PC-3 (cell line): ENCODE measurements around the gene RNLS. TPM values are rescaled to one million over a fixed set of nuclear protein-coding genes. Genes with fewer than 3 reads are reported as not detected.
"Not testable (repeated sequence)": the region's sequence is repeated elsewhere in the genome, so short reads cannot be mapped to it uniquely, and the experiment has no call there.

ENCODE experiments used
- ATAC-seq: fragments of 200-7000 bp; cut with Tn5 transposase; 2 replicates; pipeline ENCODE4 v1.9.1; 2020; ENCODE audit warnings: mild to moderate bottlenecking, moderate library complexity
- BruUV-seq: library from RNA; stranded (reverse); fragments of 400-500 nt; replicated peaks from 2 replicates; lab custom pipeline; 2021; lab: Mats Ljungman, UMichigan
- CTCF ChIA-PET: fragments of 300-600 bp; sonication (Branson Sonifier 250); formaldehyde crosslinking; loops from one replicate; lab custom pipeline; 2022; ENCODE audit warnings: antibody characterized with exemption; lab: Charles Lee
- POLR2A ChIA-PET: fragments of 300-600 bp; sonication (Branson Sonifier 250); formaldehyde crosslinking; loops from one replicate; lab custom pipeline; 2022; ENCODE audit warnings: antibody characterized with exemption; ENCODE audit not compliant: unreplicated experiment; lab: Charles Lee
- DNase-seq: peaks from one replicate; pipeline ENCODE4 v3.0.0-alpha.2; 2015
- H2AFZ ChIP-seq: fragments of 300-600 bp; sonication (generic); 2 replicates; pipeline ENCODE4 v1.6.0; 2016; ENCODE audit warnings: antibody characterized with exemption, low read length
- H3F3A ChIP-seq: fragments of 300-600 bp; sonication (generic); one replicate; pipeline ENCODE4 v1.6.0; 2017; ENCODE audit warnings: antibody characterized with exemption, low read length, control low read depth, mild to moderate bottlenecking; ENCODE audit not compliant: unreplicated experiment
- H3K27ac ChIP-seq: fragments of 300-600 bp; sonication (generic); 2 replicates; pipeline ENCODE4 v1.5.1; 2016; ENCODE audit warnings: mild to moderate bottlenecking, low read length
- H3K27me3 ChIP-seq: fragments of 300-600 bp; sonication (generic); 2 replicates; pipeline ENCODE4 v1.6.1; 2016; ENCODE audit warnings: low read length, mixed read lengths
- H3K36me3 ChIP-seq: fragments of 300-600 bp; sonication (generic); 2 replicates; pipeline ENCODE4 v1.6.1; 2016; ENCODE audit warnings: low read depth, mixed run types, low read length, mixed read lengths
- H3K4me1 ChIP-seq: fragments of 300-600 bp; sonication (generic); 2 replicates; pipeline ENCODE4 v1.5.1; 2016; ENCODE audit warnings: low read length; ENCODE audit not compliant: insufficient read depth
- H3K4me2 ChIP-seq: fragments of 300-600 bp; sonication (generic); 2 replicates; pipeline ENCODE4 v1.6.0; 2016; ENCODE audit warnings: low read length
- H3K4me3 ChIP-seq: fragments of 300-600 bp; sonication (generic); 2 replicates; pipeline ENCODE4 v1.5.1; 2016; ENCODE audit warnings: mild to moderate bottlenecking, low read length, mixed read lengths
- H3K79me2 ChIP-seq: fragments of 300-600 bp; sonication (generic); 2 replicates; pipeline ENCODE4 v1.6.1; 2017; ENCODE audit warnings: low read length, mixed read lengths
- H3K9ac ChIP-seq: fragments of 300-600 bp; sonication (generic); 2 replicates; pipeline ENCODE4 v1.6.0; 2016; ENCODE audit warnings: mild to moderate bottlenecking, low read length
- H3K9me2 ChIP-seq: fragments of 300-600 bp; sonication (generic); replicated peaks from 2 replicates; pipeline ENCODE4 v1.6.1; 2016; ENCODE audit warnings: mixed run types, low read length, mixed read lengths
- H3K9me3 ChIP-seq: fragments of 300-600 bp; sonication (generic); 2 replicates; pipeline ENCODE4 v1.6.1; 2016; ENCODE audit warnings: low read length, mixed read lengths
- H4K20me1 ChIP-seq: fragments of 300-600 bp; sonication (generic); 2 replicates; pipeline ENCODE4 v1.6.1; 2016; ENCODE audit warnings: low read length, mixed read lengths
- CTCF ChIP-seq: fragments of 300-600 bp; sonication (generic); conservative IDR thresholded peaks from 2 replicates; pipeline ENCODE4 v1.5.1; 2017; ENCODE audit warnings: antibody characterized with exemption, low read depth, mild to moderate bottlenecking, low read length
- EZH2 ChIP-seq: fragments of 300-600 bp; sonication (generic); IDR thresholded peaks from one replicate; pipeline ENCODE4 v1.6.1; 2017; ENCODE audit warnings: antibody characterized with exemption, mild to moderate bottlenecking, low read length; ENCODE audit not compliant: unreplicated experiment
- EZH2phosphoT487 ChIP-seq: fragments of 300-600 bp; sonication (generic); IDR thresholded peaks from 2 replicates; pipeline ENCODE4 v1.6.1; 2018; ENCODE audit warnings: mild to moderate bottlenecking, antibody characterized with exemption, low read length, borderline replicate concordance
- intact Hi-C: fragments of 100-400 bp; cut with micrococcal nuclease; formaldehyde crosslinking; loops from 2 replicates; pipeline ENCODE4 v1.9.0; 2023
- total RNA-seq: library from RNA; depleted of rRNA; stranded (reverse); fragments of >200 nt; gene quantifications from 2 replicates; pipeline ENCODE4 v1.2.3, GENCODE V29; 2014

RNLS gene
- total RNA-seq, 1 experiment from 2014 or later, result not detected

- Histone ChIP-seq H3K27ac (no peak overlapping the region), H3K4me2 (no peak overlapping the region), H3K27me3 (no peaks in the 10 kb centered on the region), H4K20me1 (no peaks in the 10 kb centered on the region), H2AFZ (no peak overlapping the region), H3K79me2 (no peaks in the 10 kb centered on the region), H3K9me3 (no peaks in the 10 kb centered on the region), H3K4me1 (no peaks in the 10 kb centered on the region), H3K9ac (no peak overlapping the region), H3F3A (no peaks in the 10 kb centered on the region), H3K36me3 (no peaks in the 10 kb centered on the region), H3K9me2 (no peaks in the 10 kb centered on the region), H3K4me3 (no peak overlapping the region)
- no TSS peak for BruUV-seq
- ATAC-seq (no peak), DNase-seq (no peak)
- ChIA-PET CTCF (no interaction called here), POLR2A (no interaction called here)
- TF ChIP-seq EZH2 (no peak), CTCF (no peak), EZH2phosphoT487 (no peak)
- intact Hi-C loops, result no loop called here
Measured at GRCh38 chr10:88366772-88367171, 216.3 kb downstream of the RNLS start.

GRCh38 chr10:88361995-88362807, 220.9 kb downstream of the RNLS start:
- Histone ChIP-seq H3K79me2 (no peaks in the 10 kb centered on the region), H3K4me1 (no peaks in the 10 kb centered on the region), H3K9ac (no peak overlapping the region), H2AFZ (no peak overlapping the region), H3K4me2 (no peak overlapping the region), H4K20me1 (no peaks in the 10 kb centered on the region), H3K9me3 (no peaks in the 10 kb centered on the region), H3F3A (no peaks in the 10 kb centered on the region), H3K9me2 (no peaks in the 10 kb centered on the region), H3K36me3 (no peaks in the 10 kb centered on the region), H3K4me3 (no peak overlapping the region), H3K27ac (no peak overlapping the region), H3K27me3 (no peaks in the 10 kb centered on the region)
- ATAC-seq (no peak), DNase-seq (no peak)
- intact Hi-C loops, result no loop called here
- TF ChIP-seq EZH2phosphoT487 (no peak), EZH2 (no peak)
- CTCF ChIA-PET, result no interaction called here
- no TSS peak for BruUV-seq
- POLR2A ChIA-PET, result no interaction called here

GRCh38 chr10:88361494-88361893, 221.6 kb downstream of the RNLS start:
- intact Hi-C loops, result no loop called here
- Histone ChIP-seq H3K9me3 (no peaks in the 10 kb centered on the region), H3K9ac (no peak overlapping the region), H3K79me2 (no peaks in the 10 kb centered on the region), H3K36me3 (no peaks in the 10 kb centered on the region), H3K4me3 (no peak overlapping the region), H3K9me2 (no peaks in the 10 kb centered on the region), H3K27me3 (no peaks in the 10 kb centered on the region), H3K4me1 (no peaks in the 10 kb centered on the region), H3K27ac (no peak overlapping the region), H4K20me1 (no peaks in the 10 kb centered on the region), H3F3A (no peaks in the 10 kb centered on the region), H2AFZ (no peak overlapping the region), H3K4me2 (no peak overlapping the region)
- ChIA-PET POLR2A (no interaction called here), CTCF (no interaction called here)
- DNase-seq (no peak), ATAC-seq (no peak)
- no TSS peak for BruUV-seq
- TF ChIP-seq CTCF (no peak), EZH2 (no peak), EZH2phosphoT487 (no peak)

- CTCF ChIA-PET, intact Hi-C loops, ATAC-seq, H3K4me3 ChIP-seq, H3F3A ChIP-seq, H3K27me3 ChIP-seq, BruUV-seq, H4K20me1 ChIP-seq, H3K79me2 ChIP-seq, H3K9me2 ChIP-seq, H3K4me2 ChIP-seq, H3K9ac ChIP-seq, H3K4me1 ChIP-seq, H3K9me3 ChIP-seq, H3K27ac ChIP-seq, H2AFZ ChIP-seq, DNase-seq, H3K36me3 ChIP-seq, POLR2A ChIA-PET: not testable (repeated sequence)
Measured at GRCh38 chr10:88355750-88356149, 227.4 kb downstream of the RNLS start.
